HEK293 (cell line): Measurements from ENCODE around the gene SH3GL1.

Experiments used
- GLI4 ChIP-seq: fragments of 450-650 bp; formaldehyde crosslinking; IDR thresholded peaks from 2 replicates; pipeline ENCODE4 v1.5.1; 2016; ENCODE audit warnings: missing biosample characterization, missing genetic modification characterization
- KLF1 ChIP-seq: fragments of 450-650 bp; formaldehyde crosslinking; IDR thresholded peaks from 2 replicates; pipeline ENCODE4 v1.5.1; 2016; ENCODE audit warnings: missing biosample characterization, missing genetic modification characterization
- KLF16 ChIP-seq: fragments of 450-650 bp; formaldehyde crosslinking; IDR thresholded peaks from 2 replicates; pipeline ENCODE4 v1.5.1; 2017; ENCODE audit warnings: missing biosample characterization, missing genetic modification characterization
- REPIN1 ChIP-seq: fragments of 450-650 bp; formaldehyde crosslinking; IDR thresholded peaks from 2 replicates; pipeline ENCODE4 v1.5.1; 2017; ENCODE audit warnings: missing biosample characterization, missing genetic modification characterization, low read depth
- WT1 ChIP-seq: fragments of 450-650 bp; formaldehyde crosslinking; IDR thresholded peaks from 2 replicates; pipeline ENCODE4 v1.5.1; 2016; ENCODE audit warnings: missing biosample characterization, missing genetic modification characterization
- ZNF37A ChIP-seq: fragments of 450-650 bp; IDR thresholded peaks from 2 replicates; pipeline ENCODE4 v1.5.1; 2018; ENCODE audit warnings: missing biosample characterization, missing genetic modification characterization
- ZNF510 ChIP-seq: fragments of 450-650 bp; formaldehyde crosslinking; IDR thresholded peaks from 2 replicates; pipeline ENCODE4 v1.5.1; 2018; ENCODE audit warnings: mild to moderate bottlenecking, missing genetic modification characterization, missing biosample characterization; ENCODE audit not compliant: insufficient replicate concordance
- ZNF677 ChIP-seq: fragments of 450-650 bp; IDR thresholded peaks from 2 replicates; pipeline ENCODE4 v1.5.0; 2018; ENCODE audit warnings: missing biosample characterization, mild to moderate bottlenecking, missing genetic modification characterization, moderate library complexity
- TF ChIP-seq, protein P1 (sequence below): fragments of 450-650 bp; formaldehyde crosslinking; IDR thresholded peaks from 2 replicates; pipeline ENCODE4; 2016; ENCODE audit warnings: missing biosample characterization, missing genetic modification characterization
- TF ChIP-seq, protein P2 (sequence below): fragments of 450-650 bp; formaldehyde crosslinking; IDR thresholded peaks from 2 replicates; pipeline ENCODE4 v1.5.1; 2016; ENCODE audit warnings: missing biosample characterization, missing genetic modification characterization
- TF ChIP-seq, protein P3 (sequence below): fragments of 450-650 bp; formaldehyde crosslinking; IDR thresholded peaks from 2 replicates; pipeline ENCODE4 v1.5.1; 2016; ENCODE audit warnings: missing biosample characterization, missing genetic modification characterization
- TF ChIP-seq, protein P4 (sequence below): IDR thresholded peaks from 2 replicates; pipeline ENCODE4 v1.6.1; 2011; ENCODE audit warnings: mild to moderate bottlenecking, low read depth, low read length, borderline replicate concordance

DNA sequence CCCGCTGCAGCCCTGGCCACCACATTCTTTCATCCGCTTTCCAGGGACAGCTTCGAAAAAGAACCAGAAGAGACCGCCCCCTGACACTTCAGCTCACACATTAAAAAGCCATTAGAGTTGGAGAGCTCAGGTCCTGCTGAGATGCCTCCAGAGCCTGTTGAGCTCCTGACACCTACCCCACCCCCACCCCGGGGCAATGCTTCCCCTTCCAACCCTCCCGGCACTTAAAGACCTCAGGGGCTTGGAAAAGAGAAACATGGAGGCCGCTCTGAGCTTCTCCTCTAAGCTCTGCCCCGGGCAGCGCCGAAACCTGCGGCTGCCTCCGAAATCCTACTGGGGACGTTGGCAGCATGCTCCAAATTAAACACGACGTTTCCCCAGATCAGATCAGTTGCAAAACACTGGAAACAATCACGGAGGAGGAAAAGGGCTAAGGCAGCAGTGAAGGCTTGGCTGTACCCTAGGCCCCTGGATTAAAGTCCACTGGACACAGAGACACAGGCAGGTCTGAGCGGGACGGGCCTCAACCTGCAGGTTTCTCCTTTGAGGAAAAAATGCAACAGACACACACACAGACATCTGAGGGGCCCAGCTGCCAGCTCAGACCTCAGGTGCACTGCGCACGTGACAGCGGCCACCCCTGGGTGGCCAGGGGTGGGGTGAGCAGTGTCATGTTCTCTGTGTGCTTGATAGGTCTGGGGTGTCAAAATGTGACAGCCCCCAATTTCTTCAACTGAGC lies 9.6 kb downstream of the SH3GL1 start:
- TF ChIP-seq ZNF510 (tag by site-specific recombination) (no peak), ZNF37A (tag by site-specific recombination) (no peak), KLF16 (tag by site-specific recombination) (no peak), WT1 (tag by site-specific recombination) (no peak), ZNF677 (tag by site-specific recombination) (no peak), REPIN1 (tag by site-specific recombination) (no peak), GLI4 (no peak), KLF1 (tag by site-specific recombination) (no peak)
- TF ChIP-seq, protein P1, sequence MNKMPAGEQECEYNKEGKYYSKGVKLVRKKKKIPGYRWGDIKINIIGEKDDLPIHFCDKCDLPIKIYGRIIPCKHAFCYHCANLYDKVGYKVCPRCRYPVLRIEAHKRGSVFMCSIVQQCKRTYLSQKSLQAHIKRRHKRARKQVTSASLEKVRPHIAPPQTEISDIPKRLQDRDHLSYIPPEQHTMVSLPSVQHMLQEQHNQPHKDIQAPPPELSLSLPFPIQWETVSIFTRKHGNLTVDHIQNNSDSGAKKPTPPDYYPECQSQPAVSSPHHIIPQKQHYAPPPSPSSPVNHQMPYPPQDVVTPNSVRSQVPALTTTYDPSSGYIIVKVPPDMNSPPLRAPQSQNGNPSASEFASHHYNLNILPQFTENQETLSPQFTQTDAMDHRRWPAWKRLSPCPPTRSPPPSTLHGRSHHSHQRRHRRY (tag by site-specific recombination) = no peak
- TF ChIP-seq, protein P2, sequence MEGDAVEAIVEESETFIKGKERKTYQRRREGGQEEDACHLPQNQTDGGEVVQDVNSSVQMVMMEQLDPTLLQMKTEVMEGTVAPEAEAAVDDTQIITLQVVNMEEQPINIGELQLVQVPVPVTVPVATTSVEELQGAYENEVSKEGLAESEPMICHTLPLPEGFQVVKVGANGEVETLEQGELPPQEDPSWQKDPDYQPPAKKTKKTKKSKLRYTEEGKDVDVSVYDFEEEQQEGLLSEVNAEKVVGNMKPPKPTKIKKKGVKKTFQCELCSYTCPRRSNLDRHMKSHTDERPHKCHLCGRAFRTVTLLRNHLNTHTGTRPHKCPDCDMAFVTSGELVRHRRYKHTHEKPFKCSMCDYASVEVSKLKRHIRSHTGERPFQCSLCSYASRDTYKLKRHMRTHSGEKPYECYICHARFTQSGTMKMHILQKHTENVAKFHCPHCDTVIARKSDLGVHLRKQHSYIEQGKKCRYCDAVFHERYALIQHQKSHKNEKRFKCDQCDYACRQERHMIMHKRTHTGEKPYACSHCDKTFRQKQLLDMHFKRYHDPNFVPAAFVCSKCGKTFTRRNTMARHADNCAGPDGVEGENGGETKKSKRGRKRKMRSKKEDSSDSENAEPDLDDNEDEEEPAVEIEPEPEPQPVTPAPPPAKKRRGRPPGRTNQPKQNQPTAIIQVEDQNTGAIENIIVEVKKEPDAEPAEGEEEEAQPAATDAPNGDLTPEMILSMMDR = no peak
- TF ChIP-seq, protein P3, sequence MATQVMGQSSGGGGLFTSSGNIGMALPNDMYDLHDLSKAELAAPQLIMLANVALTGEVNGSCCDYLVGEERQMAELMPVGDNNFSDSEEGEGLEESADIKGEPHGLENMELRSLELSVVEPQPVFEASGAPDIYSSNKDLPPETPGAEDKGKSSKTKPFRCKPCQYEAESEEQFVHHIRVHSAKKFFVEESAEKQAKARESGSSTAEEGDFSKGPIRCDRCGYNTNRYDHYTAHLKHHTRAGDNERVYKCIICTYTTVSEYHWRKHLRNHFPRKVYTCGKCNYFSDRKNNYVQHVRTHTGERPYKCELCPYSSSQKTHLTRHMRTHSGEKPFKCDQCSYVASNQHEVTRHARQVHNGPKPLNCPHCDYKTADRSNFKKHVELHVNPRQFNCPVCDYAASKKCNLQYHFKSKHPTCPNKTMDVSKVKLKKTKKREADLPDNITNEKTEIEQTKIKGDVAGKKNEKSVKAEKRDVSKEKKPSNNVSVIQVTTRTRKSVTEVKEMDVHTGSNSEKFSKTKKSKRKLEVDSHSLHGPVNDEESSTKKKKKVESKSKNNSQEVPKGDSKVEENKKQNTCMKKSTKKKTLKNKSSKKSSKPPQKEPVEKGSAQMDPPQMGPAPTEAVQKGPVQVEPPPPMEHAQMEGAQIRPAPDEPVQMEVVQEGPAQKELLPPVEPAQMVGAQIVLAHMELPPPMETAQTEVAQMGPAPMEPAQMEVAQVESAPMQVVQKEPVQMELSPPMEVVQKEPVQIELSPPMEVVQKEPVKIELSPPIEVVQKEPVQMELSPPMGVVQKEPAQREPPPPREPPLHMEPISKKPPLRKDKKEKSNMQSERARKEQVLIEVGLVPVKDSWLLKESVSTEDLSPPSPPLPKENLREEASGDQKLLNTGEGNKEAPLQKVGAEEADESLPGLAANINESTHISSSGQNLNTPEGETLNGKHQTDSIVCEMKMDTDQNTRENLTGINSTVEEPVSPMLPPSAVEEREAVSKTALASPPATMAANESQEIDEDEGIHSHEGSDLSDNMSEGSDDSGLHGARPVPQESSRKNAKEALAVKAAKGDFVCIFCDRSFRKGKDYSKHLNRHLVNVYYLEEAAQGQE (tag by site-specific recombination) = no peak
- TF ChIP-seq, protein P4, sequence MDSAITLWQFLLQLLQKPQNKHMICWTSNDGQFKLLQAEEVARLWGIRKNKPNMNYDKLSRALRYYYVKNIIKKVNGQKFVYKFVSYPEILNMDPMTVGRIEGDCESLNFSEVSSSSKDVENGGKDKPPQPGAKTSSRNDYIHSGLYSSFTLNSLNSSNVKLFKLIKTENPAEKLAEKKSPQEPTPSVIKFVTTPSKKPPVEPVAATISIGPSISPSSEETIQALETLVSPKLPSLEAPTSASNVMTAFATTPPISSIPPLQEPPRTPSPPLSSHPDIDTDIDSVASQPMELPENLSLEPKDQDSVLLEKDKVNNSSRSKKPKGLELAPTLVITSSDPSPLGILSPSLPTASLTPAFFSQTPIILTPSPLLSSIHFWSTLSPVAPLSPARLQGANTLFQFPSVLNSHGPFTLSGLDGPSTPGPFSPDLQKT = no peak
